ENCODE results near the gene ABCA7.

DNA sequence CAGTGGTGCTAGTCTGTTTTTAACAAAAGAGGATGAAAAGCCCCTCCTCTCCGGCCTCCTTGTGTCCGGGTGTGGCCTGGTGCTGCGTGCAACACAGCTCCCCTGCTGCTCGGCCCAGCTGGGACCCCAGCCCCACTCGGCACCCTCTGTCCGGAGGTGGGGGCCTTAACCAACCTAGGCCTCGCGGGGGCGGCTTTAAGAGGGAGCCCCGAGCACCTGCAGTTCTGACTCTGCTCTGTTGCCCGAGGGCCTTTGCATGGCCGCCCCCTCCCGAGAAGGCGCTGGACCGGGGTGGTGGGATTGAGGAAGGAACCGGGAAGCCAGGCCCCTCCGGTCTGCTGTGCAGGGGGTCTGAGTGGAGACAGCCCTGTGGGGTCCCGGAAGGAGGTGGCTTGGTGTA lies 45.4 kb upstream of the ABCA7 start:
- TF ChIP-seq, protein P1, sequence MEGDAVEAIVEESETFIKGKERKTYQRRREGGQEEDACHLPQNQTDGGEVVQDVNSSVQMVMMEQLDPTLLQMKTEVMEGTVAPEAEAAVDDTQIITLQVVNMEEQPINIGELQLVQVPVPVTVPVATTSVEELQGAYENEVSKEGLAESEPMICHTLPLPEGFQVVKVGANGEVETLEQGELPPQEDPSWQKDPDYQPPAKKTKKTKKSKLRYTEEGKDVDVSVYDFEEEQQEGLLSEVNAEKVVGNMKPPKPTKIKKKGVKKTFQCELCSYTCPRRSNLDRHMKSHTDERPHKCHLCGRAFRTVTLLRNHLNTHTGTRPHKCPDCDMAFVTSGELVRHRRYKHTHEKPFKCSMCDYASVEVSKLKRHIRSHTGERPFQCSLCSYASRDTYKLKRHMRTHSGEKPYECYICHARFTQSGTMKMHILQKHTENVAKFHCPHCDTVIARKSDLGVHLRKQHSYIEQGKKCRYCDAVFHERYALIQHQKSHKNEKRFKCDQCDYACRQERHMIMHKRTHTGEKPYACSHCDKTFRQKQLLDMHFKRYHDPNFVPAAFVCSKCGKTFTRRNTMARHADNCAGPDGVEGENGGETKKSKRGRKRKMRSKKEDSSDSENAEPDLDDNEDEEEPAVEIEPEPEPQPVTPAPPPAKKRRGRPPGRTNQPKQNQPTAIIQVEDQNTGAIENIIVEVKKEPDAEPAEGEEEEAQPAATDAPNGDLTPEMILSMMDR (IDR thresholded peaks at IDR 0.05; ENCODE audit: low read depth, low read length): no peak
- TF ChIP-seq POLR2A (IDR thresholded peaks at IDR 0.05; ENCODE audit: extremely low read depth, insufficient read length) (no peak), MYC (IDR thresholded peaks at IDR 0.05; ENCODE audit: low read depth, low read length) (no peak)
- TF ChIP-seq, protein P2, sequence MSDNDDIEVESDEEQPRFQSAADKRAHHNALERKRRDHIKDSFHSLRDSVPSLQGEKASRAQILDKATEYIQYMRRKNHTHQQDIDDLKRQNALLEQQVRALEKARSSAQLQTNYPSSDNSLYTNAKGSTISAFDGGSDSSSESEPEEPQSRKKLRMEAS (IDR thresholded peaks at IDR 0.05; ENCODE audit: low read depth, low read length): no peak

Data from NB4 (cell line).